Hypothalamus (tissue), 51 donors: Measurements from ENCODE around the gene CERT1.
A peak's percentile ranks its signal among the peaks of the same experiment; 100 is the strongest.

Experiments used
- DNase-seq, 51 donors: peaks; one replicate each; lab custom pipeline; 2025; lab: John Stamatoyannopoulos, UW

Gene CERT1

DNA sequence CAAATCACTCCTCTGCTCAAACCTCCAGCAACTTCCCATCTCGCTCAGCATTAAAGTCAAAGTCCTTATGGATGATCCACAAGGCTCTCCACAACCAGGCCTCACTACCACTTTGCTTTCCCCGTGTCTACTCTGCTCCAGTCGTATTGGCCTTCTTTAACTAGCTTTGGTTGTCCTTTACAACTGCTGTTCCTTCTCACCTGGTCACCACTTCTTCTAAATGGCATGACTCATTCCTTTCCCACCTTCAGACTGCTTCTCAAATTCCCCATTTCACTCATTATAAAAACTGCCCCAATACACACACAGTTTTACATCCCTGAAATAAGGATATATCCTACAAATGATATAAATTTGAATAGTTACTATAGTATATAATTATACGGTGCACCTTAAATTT, 30.4 kb downstream of the CERT1 start:
- no peak for DNase-seq

DNA sequence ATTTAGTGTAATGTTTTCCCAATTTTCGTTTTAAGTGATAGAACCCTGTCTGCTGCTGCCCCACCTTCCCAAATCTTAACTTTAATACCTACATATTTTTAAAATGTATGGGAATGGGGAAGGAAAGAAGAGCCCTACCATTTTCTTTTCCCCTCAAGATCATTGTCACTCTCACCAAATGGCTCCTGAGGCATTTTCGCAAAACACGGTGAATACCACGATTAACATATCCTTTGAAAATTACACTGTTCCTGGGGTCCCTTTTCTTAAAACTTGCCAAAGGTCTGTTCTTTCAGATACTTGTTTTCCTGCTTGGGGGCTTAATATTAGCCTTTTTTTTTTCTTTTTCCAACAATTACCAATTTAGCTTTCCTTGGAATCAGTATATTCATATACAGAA, 36.1 kb downstream of the CERT1 start:
- DNase-seq, result no peak

DNA sequence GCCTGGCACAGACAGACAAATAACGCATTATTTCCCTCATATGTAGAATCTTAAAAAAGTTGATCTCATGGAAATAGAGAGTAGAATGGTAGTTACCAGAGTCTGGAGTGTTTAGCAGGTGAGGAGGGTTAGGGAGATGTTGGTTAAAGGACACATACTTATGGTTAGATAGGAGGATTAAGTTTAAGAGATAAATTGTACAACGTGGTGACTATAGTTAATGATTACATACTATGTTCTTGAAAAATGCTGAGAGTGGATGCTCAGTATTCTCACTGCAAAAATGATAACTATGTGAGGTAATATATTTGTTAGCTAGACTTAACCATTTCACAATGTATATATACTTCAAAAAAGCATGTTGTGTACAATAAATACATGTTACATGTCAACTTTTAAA, 38.0 kb downstream of the CERT1 start:
- no peak for DNase-seq

DNA sequence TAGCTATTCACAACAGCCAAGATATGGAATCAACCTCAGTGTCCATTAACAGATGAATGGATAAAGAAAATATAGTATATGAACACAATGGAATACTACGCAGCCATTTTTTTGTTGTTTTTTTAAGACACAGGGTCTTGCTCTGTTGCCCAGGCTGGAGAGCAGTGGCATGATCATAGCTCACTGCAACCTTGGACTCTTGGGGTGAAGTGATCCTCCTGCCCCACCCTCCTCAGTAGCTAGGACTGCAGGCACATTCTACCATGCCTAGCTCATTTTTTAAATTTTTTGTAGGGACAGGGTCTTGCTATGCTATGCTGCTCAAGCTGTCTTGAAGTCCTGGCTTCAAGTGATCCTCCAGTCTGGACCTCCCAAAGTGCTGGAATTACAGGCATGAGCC, 38.5 kb downstream of the CERT1 start:
- DNase-seq, result no peak

DNA sequence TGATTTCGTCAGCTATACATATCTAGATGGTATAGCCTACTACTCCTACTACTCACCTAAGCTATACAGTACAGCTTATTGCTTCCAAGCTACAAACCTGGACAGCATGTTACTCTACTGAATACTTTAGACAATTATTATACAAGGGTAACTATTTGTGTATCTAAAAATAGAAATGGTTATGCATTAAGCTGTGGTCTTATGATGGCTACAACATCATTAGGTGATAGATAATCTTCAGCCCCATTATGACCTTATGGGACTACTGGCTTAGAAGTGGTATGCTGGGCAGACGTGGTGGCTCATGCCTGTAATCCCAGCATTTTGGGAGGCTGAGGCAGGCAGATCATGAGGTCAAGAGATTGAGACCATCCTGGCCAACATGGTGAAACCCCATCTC, 40.2 kb downstream of the CERT1 start:
- no peak for DNase-seq

DNA sequence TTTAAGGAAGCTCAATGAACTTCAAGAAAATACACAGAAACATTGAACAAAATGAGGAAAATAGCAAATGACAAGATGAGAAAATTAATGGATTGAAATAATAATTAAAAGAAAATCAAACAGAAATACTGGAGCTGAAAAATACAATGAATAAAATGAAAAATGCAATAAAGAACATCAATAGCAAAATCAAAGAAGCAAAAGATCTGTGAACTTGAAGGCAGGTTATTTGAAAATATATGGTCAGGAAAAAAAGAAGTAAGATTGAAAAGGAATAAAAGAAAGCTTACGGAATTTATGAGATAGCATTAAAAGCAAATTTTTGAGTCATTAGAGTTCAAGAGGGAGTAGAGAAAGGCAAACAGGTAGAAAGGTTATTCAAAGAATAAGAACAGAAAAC, 42.4 kb downstream of the CERT1 start:
- DNase-seq, result no peak

DNA sequence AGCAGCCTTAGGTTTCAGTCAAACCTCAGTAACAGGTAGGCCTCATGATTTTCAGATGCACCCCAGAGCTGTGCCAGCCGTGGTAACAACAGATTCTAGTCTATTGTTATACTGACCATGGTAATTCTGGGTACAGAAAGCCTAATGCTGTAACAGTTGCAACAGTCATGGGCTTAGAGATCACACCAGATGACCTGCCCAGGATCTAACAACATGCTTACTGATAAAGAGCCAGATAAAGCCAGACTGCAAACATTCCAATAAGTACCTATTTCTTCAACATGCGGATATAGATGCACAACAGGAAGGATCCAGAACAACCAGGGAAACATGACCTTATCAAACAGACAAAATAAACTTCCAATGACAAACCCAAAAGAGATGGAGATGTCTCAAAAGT, 42.8 kb downstream of the CERT1 start:
- no peak for DNase-seq

DNA sequence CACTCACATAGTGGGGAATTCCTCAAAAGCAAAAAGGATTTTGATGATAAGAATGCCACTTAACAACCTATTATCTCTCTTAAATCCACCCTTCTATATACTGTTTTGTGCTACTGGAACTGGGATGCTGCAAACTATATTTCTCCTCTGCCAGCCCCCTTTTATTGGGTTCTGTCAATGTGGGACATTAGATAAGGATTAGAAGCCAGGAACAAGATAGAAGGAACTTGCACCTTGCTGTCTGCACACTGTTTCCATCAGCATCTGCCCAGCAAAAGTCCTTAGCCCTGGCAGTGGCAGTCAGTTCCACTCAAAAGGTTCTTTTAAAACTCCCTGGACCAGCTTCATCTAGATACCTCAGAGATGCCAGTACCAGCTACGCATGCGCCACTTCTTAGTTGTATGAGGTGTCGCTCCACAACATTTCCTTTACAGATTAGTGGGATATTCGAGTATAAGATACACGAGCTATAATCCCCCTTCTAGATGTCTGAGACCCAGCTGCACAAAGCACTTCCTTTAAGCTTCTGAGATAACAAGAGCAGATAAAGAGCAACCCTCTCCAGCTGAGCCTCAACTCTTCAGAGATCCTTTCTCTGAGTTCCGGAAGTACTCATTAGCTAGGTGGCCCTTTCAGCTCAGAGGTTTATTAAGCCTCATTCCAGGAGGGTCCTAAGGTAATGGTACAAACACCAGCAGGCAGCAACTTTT, 45.3 kb downstream of the CERT1 start:
- DNase-seq, result no peak

DNA sequence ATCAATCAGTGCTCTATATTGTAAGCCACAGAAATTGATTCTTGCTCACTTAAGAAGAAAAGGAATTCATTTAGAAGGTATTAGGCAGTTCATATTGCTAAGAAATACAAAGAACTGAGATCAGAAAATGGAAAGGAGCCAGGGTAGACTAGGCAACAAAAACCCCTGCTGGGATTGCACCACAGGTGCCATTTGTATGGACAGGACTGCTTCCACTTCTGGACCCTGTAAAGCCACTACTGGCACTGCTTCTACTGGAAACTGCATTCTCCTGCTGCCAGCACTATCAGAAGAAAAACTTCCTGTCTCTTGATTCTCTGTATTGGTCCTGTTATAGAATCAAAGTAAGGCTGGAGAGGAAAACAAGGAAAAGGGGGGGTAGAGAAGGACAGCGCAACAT, 45.9 kb downstream of the CERT1 start:
- DNase-seq, result peak in 4 of 51 donors; percentile 5 to 12 (median 6)

DNA sequence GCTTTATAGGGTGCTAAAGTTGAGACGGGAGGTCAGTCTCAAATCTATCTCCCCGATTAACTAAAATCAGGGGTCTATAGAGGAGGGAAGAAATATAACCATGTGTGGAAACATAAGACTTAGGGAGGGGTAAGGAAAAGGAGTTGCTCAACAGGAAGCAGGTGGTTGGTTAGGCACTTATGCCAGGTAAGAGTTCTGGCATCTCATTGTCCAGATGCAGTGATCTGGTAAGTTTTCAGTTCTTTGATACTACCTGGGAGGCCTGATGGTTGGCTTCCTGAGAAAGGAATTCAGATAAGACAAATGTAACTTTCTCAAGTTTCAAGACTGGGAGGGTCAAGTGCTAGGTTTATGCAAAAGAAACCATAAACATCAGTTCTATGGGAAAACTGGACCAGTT, 47.7 kb downstream of the CERT1 start:
- no peak for DNase-seq

DNA sequence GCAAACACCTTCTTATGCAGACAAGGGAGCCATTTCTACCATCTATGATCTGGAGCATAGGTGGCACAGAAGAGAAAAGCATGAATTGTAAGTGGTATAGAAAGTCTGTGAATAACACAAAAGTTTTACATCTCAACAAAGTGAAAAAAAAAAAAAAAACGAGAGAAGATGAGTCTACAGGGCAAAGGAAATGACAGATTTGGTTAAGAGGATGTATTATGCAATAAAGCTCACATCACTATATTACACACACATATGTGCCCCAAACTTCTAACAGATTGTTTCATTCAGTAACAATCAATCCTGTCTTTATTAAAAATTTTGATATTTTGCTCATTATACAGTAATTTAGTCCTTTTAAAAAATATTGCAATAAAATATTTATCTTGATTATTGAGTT, 49.8 kb downstream of the CERT1 start:
- DNase-seq, result no peak

DNA sequence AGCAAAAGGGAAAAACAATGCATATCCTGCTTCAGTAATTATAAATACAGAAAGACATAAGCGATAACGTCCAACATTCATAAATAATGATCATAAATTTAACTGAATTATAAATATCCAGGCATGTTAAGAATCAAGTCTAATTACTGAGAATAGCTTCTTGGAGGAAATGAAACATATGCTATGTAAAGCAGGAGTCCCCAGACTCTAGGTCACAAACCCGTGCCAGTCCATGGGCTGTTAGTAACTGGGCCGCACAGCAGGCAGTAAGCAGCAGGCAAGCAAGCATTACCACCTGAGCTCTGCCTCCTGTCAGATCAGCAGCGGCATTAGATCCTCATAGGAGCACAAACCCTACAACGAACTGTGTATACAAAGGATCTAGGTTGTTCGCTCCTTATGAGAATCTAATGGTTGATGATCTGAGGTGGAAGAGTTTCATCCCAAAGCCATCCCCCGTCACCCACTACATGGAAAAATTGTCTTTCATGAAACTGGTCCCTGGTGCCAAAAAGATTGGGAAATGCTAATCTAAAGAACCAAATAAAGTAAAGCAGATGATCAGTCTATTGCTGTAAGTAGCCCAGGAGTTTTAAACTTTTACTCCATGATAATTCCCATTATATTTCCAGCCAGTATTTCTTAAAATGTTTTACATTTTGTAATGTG, 50.4 kb downstream of the CERT1 start:
- DNase-seq, result no peak

DNA sequence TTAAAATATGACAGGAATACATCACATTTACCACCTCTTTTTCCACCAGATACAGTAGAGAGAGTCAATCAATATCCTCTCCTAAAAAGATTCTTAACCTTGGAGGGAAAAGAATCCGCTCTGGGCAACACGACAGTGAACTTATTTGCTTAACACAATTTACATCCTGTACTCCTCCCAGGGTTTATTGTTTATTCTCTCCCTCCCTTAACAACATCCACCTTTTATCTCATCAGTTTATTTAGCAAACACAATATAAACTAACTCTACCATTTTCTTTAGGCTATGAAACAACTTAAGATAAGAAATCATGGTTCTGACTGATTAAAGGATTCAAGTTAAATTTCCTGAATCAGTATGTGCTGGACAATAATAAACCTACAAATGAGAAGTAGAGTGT, 50.9 kb downstream of the CERT1 start:
- DNase-seq, result no peak

DNA sequence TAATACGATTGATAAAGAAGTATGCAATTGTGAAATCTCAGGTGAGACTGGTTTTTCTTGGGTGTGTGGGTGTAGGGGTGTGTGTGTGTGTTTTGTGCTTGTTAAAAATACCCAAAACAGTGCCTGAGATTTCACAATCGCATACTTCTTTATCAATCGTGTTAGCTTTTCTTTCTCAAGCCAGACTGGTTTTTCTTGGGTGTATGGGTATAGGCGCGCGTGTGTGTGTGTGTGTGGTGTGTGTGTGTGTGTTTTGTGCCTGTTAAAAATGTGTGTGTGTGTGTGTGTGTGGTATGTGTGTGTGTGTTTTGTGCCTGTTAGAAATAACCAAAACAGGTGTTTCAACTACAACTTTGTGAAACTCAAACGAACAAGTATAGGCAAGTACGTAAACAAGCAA, 53.7 kb downstream of the CERT1 start:
- no peak for DNase-seq

DNA sequence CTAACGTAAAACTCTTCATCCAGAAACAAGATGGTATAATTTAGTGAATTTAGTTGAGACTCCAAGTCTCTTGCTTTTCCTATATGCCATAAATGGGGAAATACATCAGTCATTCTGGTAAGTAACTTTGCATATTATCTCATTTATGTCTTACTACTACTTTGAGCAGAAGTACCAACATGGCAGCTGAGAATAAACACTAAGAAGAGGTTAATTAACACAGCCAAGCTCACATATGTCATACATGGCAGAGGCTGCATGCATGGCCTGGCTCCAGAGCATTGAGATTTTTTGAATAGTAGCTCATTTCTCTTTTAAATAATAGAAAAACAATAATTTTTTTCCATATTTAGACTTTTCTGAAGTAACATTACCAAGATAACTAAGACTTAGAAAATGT, 54.3 kb downstream of the CERT1 start:
- DNase-seq, result no peak

DNA sequence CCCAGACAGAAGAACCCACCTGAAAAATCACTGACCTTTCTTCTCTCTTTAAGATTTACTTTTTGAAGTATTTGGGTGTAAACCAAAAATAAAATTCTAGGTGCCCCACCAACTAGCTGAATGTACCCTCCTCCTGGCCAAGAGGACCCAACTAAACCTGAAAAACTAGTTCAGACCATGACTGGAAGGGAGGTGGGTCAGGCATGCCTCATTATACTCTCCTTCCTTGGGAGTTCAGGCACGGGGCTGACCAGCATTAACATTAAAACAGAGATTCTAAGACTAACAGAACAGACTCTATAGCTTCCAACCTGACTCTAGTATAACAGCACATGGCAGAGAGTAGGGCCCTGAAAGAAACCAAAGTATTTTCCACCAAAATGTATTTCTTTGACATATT, 61.4 kb downstream of the CERT1 start:
- DNase-seq, result no peak

DNA sequence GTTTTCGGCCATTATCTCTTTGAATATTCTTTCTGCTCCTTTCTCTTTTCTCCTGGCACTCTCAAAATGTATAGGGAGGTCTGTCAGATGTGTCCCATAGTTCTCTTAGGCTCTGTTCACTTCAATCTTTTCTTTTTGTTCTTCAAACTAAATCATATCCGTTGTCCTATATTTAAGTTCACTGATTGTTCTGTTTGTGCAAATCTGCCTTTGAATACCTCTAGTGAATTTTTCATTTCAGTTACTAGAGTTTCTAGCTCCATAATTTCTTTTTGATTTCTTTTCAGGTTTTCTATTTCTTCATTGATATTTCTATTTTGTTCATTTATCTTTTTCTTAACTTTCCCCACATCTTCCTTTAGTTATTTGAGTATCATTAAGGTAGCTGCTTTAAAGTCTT, 65.4 kb downstream of the CERT1 start:
- no peak for DNase-seq

DNA sequence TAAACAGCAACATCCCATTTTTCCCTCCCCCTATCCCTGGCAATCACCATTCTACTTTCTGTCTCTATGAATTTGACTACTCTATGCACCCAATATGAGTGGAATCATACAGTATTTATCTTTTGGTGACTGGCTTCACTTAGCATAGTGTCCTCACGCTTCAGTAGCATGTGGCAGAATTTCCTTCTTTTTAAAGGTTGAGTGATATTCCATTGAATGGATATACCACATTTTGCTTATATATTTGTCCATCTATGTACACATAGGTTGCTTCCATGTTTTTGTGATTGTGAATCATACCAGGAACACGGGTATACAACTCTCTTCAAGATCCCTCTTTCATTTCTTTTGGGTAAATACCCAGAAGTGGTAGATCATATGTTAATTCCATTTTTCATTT, 69.9 kb downstream of the CERT1 start:
- DNase-seq, result no peak

DNA sequence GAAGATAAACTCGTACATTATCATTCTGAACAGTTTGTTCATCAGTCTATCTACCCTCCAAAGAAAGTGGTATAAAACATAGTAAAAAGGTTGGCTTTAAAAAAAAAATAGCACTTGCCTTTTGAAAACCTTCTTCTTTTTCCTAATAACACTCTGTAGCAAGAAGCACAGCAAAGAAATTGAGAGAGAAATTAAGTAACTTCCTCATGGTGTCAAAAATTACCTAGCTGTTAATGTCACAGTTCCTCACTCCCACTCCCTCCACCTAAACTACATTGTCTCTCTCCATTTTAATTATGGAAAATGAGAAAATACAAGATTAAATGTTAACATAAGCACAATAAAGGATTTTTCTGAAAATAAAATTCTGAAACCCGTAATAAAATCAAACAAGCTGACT, 72.2 kb downstream of the CERT1 start:
- no peak for DNase-seq

DNA sequence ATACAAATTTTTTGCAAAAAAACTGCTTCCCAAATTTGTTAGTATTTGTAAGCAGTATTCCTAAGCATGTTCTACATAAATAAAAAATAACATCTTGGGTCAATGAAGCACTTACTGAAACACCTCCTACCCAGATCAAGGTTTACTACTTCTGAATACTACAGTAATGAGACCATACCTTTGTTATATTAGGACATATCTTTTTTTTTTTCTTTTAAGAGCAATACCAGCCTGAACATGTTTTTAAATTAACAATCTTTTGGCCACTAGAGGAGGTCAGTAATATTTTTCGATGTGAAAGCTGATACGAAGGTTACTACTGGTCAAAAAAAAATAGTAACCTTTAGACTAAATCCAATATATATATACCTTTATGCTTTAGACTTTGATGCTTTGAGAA, 72.7 kb downstream of the CERT1 start:
- DNase-seq, result no peak

DNA sequence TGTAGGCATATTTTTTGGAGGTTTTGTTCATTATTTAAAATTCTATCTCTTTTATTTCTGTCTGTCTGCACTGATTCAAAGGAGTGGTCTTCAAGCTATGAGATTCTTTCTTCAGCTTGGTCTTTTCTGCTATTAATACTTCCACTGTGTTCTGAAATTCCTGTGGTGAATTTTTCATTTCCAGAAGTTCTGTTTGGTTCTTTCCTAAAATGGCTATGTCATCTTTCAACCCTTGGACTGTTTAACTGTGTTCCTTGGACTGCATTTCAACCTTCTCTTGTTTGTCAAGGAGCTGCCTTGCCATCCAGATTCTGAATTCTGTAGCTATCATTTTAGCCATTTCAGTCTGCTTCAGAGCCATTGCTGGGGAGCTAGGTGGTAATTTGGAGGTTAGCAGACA, 76.3 kb downstream of the CERT1 start:
- no peak for DNase-seq

DNA sequence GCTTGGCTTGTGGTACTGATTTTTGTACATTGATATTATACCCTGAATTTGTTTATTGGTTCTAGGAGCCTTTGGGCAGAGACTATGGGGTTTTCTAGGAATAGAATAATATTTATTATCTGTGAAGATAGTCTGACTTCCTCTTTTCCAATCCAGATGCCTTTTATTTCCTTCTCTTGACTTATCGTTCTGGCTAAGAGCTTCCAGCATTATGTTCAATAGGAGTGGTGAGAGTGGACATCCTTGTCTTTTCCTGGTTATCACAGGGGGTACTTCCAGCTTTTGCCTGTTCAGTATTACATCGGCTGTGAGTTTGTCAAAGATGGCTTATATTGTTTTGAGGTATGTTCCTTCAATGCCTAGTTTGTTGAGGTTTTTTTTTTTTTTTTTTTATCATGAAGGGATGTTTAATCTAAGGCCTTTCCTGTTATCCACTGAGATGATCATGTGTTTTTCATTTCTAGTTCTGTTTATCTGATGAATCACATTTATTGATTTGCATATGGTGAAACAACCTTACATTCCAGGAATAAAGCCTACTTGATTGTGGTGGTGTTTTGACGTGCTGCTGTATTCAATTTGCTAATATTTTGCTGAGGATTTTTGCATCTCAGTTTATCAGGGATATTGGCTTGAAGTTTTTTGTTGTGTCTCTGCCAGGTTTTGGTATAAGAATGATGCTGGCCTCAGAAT, 77.5 kb downstream of the CERT1 start:
- no peak for DNase-seq
